22Rv1 (cell line): ENCODE measurements around the gene CLSTN1.

Experiments used
- ZFX ChIP-seq: fragments of 450-650 bp; IDR thresholded peaks from 2 replicates; pipeline ENCODE4 v1.6.1; 2017; ENCODE audit warnings: antibody characterized with exemption, borderline replicate concordance
- TF ChIP-seq, protein P1 (sequence below): fragments of 450-650 bp; IDR thresholded peaks from 2 replicates; pipeline ENCODE4 v1.5.1; 2017; ENCODE audit warnings: mild to moderate bottlenecking

DNA sequence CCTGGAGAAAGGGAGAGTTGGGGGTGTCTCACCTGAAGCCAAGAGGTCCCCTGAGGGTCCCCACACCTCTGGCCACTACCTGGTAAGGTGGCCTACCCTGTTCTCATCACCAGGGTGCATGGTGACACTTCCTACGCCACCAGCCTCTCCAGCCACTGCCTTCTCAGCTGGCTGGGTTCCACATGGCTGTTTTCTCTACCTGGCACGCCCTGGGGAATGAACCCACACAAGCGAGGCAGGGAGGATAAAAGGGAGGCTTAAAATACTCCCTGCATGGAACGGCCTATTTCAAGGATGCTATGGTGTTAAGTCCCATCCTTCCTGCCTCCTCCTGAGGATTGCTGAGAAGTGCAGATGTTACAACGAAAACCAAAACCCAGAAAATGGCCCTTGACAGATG, 87.5 kb downstream of the CLSTN1 start:
- no peak for TF ChIP-seq ZFX
- TF ChIP-seq, protein P1, sequence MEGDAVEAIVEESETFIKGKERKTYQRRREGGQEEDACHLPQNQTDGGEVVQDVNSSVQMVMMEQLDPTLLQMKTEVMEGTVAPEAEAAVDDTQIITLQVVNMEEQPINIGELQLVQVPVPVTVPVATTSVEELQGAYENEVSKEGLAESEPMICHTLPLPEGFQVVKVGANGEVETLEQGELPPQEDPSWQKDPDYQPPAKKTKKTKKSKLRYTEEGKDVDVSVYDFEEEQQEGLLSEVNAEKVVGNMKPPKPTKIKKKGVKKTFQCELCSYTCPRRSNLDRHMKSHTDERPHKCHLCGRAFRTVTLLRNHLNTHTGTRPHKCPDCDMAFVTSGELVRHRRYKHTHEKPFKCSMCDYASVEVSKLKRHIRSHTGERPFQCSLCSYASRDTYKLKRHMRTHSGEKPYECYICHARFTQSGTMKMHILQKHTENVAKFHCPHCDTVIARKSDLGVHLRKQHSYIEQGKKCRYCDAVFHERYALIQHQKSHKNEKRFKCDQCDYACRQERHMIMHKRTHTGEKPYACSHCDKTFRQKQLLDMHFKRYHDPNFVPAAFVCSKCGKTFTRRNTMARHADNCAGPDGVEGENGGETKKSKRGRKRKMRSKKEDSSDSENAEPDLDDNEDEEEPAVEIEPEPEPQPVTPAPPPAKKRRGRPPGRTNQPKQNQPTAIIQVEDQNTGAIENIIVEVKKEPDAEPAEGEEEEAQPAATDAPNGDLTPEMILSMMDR = no peak
